D721Med (cell line): ENCODE measurements around the gene GP5.

Source experiments
- DNase-seq: peaks from one replicate; pipeline ENCODE4 v3.0.0; 2011; ENCODE audit warnings: low spot score; ENCODE audit not compliant: insufficient read length
- FAIRE-seq: peaks from 2 replicates; lab custom pipeline; 2011; peaks lifted over from hg19 to GRCh38; lab: Jason Lieb, UNC
- CTCF ChIP-seq: IDR thresholded peaks from 2 replicates; pipeline ENCODE4 v1.5.1; 2012; ENCODE audit warnings: mild to moderate bottlenecking, control low read depth; ENCODE audit not compliant: insufficient read depth; ENCODE audit errors: missing control alignments

Gene GP5

GRCh38 chr3:194352667-194353246, 46.3 kb downstream of the GP5 start:
- TF ChIP-seq CTCF: no peak
- DNase-seq (no peak), FAIRE-seq (no peak)

GRCh38 chr3:194351952-194352536, 47.0 kb downstream of the GP5 start:
- no peak for DNase-seq
- FAIRE-seq: no peak

GRCh38 chr3:194351080-194351672, 47.9 kb downstream of the GP5 start, which contains the start of gene CPN2:
Gene CPN2, minus strand, starts transcription at chr3:194351328. Its CDS starts 8,626 bp downstream, at chr3:194342702.
- DNase-seq (no peak), FAIRE-seq (no peak)
- no peak for TF ChIP-seq CTCF

More at GRCh38 chr3:194351952-194352536, 47.0 kb downstream of the GP5 start:
- no peak for TF ChIP-seq CTCF

- FAIRE-seq: no peak
- no peak for TF ChIP-seq CTCF
- no peak for DNase-seq
Measured at GRCh38 chr3:194350726-194351071, 48.4 kb downstream of the GP5 start.

GRCh38 chr3:194348354-194348753, 50.7 kb downstream of the GP5 start:
- FAIRE-seq (no peak), DNase-seq (no peak)
- TF ChIP-seq CTCF: no peak

GRCh38 chr3:194346621-194347020, 52.4 kb downstream of the GP5 start:
- no peak for TF ChIP-seq CTCF
- DNase-seq (no peak), FAIRE-seq (no peak)

- DNase-seq (no peak), FAIRE-seq (no peak)
- no peak for TF ChIP-seq CTCF
Measured at GRCh38 chr3:194346035-194346434, 53.0 kb downstream of the GP5 start.
